Neuronal stem cell (in vitro differentiated cells): ENCODE data around the gene GALNS.

Source experiments
- DNase-seq: peaks from one replicate; pipeline ENCODE4 v3.0.0-alpha.2; 2013; ENCODE audit warnings: low spot score
- H2AFZ ChIP-seq: one replicate; pipeline ENCODE4 v1.6.1; 2013; ENCODE audit warnings: mild to moderate bottlenecking, low read length, inconsistent platforms
- H2AK5ac ChIP-seq: 2 replicates; pipeline ENCODE4 v1.6.1; 2013; ENCODE audit warnings: low read depth, mild to moderate bottlenecking, inconsistent platforms, low read length, moderate library complexity, mixed read lengths
- H2BK120ac ChIP-seq: 2 replicates; pipeline ENCODE4 v1.6.1; 2013; ENCODE audit warnings: low read depth, mild to moderate bottlenecking, inconsistent platforms, low read length, moderate library complexity, mixed read lengths
- H2BK12ac ChIP-seq: one replicate; pipeline ENCODE4 v1.6.1; 2013; ENCODE audit warnings: low read length, inconsistent platforms
- H2BK15ac ChIP-seq: 2 replicates; pipeline ENCODE4 v1.6.1; 2013; ENCODE audit warnings: mild to moderate bottlenecking, low read length, inconsistent platforms, mixed read lengths
- H2BK5ac ChIP-seq: one replicate; pipeline ENCODE4 v1.6.1; 2013; ENCODE audit warnings: inconsistent platforms, mild to moderate bottlenecking, low read length, moderate library complexity
- H3K14ac ChIP-seq: one replicate; pipeline ENCODE4 v1.6.1; 2013; ENCODE audit warnings: low read length, inconsistent platforms
- H3K18ac ChIP-seq: 2 replicates; pipeline ENCODE4 v1.6.1; 2013; ENCODE audit warnings: low read length, inconsistent platforms
- H3K23ac ChIP-seq: 2 replicates; pipeline ENCODE4 v1.6.1; 2013; ENCODE audit warnings: low read depth, mild to moderate bottlenecking, mixed read lengths, low read length, inconsistent platforms; ENCODE audit not compliant: poor library complexity
- H3K27ac ChIP-seq: replicated peaks from 3 replicates; pipeline ENCODE4 v1.5.1; 2013; ENCODE audit warnings: low read length, inconsistent platforms
- H3K27me3 ChIP-seq, 3 experiments: 2 replicates each; pipeline ENCODE4 v1.6.1; 2013; ENCODE audit warnings: low read length in 3 of 3, mild to moderate bottlenecking in 2 of 3, inconsistent platforms in 1 of 3, low read depth in 1 of 3, mixed read lengths in 1 of 3, moderate library complexity in 1 of 3; ENCODE audit not compliant: control insufficient read depth in 3 of 3, insufficient read depth in 3 of 3
- H3K36me3 ChIP-seq, 2 donors: replicated peaks in 1 of 2; 2 replicates each; pipeline ENCODE4 v1.6.1; 2013; ENCODE audit warnings: low read length in 2 of 2; ENCODE audit not compliant: control insufficient read depth in 2 of 2, insufficient read depth in 2 of 2
- H3K4ac ChIP-seq: 2 replicates; pipeline ENCODE4 v1.6.1; 2013; ENCODE audit warnings: inconsistent platforms, mild to moderate bottlenecking, low read length, moderate library complexity
- H3K4me1 ChIP-seq, 2 donors: 1 replicate in 1 of 2; 2 replicates in 1 of 2; pipeline ENCODE4 v1.6.1; 2013; ENCODE audit warnings: low read length in 2 of 2, low read depth in 1 of 2; ENCODE audit not compliant: control insufficient read depth in 2 of 2, insufficient read depth in 1 of 2
- H3K4me2 ChIP-seq: one replicate; pipeline ENCODE4 v1.6.1; 2013; ENCODE audit warnings: mild to moderate bottlenecking, low read length, inconsistent platforms; ENCODE audit not compliant: insufficient read depth, poor library complexity, severe bottlenecking
- H3K4me3 ChIP-seq, 2 donors: 2 replicates each; pipeline ENCODE4 v1.5.1; 2013; ENCODE audit warnings: low read length in 2 of 2, mild to moderate bottlenecking in 2 of 2, inconsistent platforms in 1 of 2, moderate library complexity in 1 of 2
- H3K79me1 ChIP-seq: one replicate; pipeline ENCODE4 v1.6.1; 2013; ENCODE audit warnings: low read depth, mild to moderate bottlenecking, inconsistent platforms, low read length, moderate library complexity
- H3K9ac ChIP-seq: one replicate; pipeline ENCODE4 v1.6.1; 2013; ENCODE audit warnings: mild to moderate bottlenecking, low read depth, low read length, inconsistent platforms; ENCODE audit not compliant: poor library complexity
- H3K9me3 ChIP-seq, 2 donors: replicated peaks in 1 of 2; 2 replicates each; pipeline versions ENCODE3 to v1.6.1; 2013; ENCODE audit warnings: low read length in 2 of 2, mild to moderate bottlenecking in 2 of 2, inconsistent platforms in 1 of 2, low read depth in 1 of 2, mixed read lengths in 1 of 2, moderate library complexity in 1 of 2; ENCODE audit not compliant: control insufficient read depth in 2 of 2, insufficient read depth in 1 of 2
- H4K8ac ChIP-seq: one replicate; pipeline ENCODE4 v1.6.1; 2013; ENCODE audit warnings: low read depth, mild to moderate bottlenecking, inconsistent platforms, low read length, moderate library complexity
- H4K91ac ChIP-seq: one replicate; pipeline ENCODE4 v1.6.1; 2013; ENCODE audit warnings: low read length, low read depth, mild to moderate bottlenecking, inconsistent platforms; ENCODE audit not compliant: poor library complexity
- WGBS, 2 donors: extraction: QIAGEN DNeasy Blood & Tissue Kit; methylation state at CpG; one replicate each; pipeline ENCODE4 v1.1.7; 2013; ENCODE audit warnings: missing lambda C conversion rate in 2 of 2, mixed read lengths in 1 of 2; ENCODE audit not compliant: insufficient read length in 2 of 2, insufficient replicate concordance in 1 of 2; ENCODE audit errors: extremely low coverage in 2 of 2; 5-methylcytosine and 5-hydroxymethylcytosine counted together

GALNS gene

GRCh38 chr16:88854306-88855111 lies 2.2 kb downstream of the GALNS start:
- no peaks in the 10 kb centered on the region for H3K27me3 ChIP-seq
- H3K27ac ChIP-seq = no peak overlapping the region
- H3K23ac ChIP-seq = peak overlapping the region; percentile 27

GRCh38 chr16:88853325-88853941 lies 3.3 kb downstream of the GALNS start:
- Histone ChIP-seq H3K36me3 (peaks cover 0 to 5% of the 10 kb centered on the region in 2 donors), H3K23ac (no peak overlapping the region), H3K18ac (no peak overlapping the region), H2AFZ (no peak overlapping the region), H2AK5ac (no peak overlapping the region), H3K9me3 (no peaks in the 10 kb centered on the region), H2BK12ac (no peak overlapping the region), H2BK5ac (no peak overlapping the region), H4K8ac (no peak overlapping the region), H3K79me1 (peaks cover 16% of the 10 kb centered on the region), H3K27ac (no peak overlapping the region), H3K14ac (no peak overlapping the region), H3K4me3 (no peak overlapping the region), H2BK15ac (no peak overlapping the region), H3K9ac (no peak overlapping the region), H3K4ac (no peak overlapping the region), H2BK120ac (no peak overlapping the region), H3K4me2 (no peak overlapping the region), H3K27me3 (no peaks in the 10 kb centered on the region), H3K4me1 (peaks cover 11 to 26% of the 10 kb centered on the region in 2 donors), H4K91ac (no peak overlapping the region)
- no peak for DNase-seq
- WGBS, 2 donors = no CpG with 5 or more reads among the region's 17 CpGs

More at GRCh38 chr16:88854306-88855111, 2.2 kb downstream of the GALNS start:
- Histone ChIP-seq H3K9me3 (no peaks in the 10 kb centered on the region), H3K36me3 (peaks cover 6 to 7% of the 10 kb centered on the region in 2 donors), H2BK15ac (no peak overlapping the region), H2BK5ac (no peak overlapping the region), H2BK120ac (no peak overlapping the region), H3K14ac (no peak overlapping the region), H3K18ac (no peak overlapping the region), H2AK5ac (no peak overlapping the region), H3K4me3 (no peak overlapping the region), H3K4me2 (no peak overlapping the region), H4K8ac (no peak overlapping the region), H3K4ac (no peak overlapping the region), H2AFZ (no peak overlapping the region), H3K4me1 (peaks cover 11 to 26% of the 10 kb centered on the region in 2 donors), H3K9ac (peak overlapping the region; percentile 34), H4K91ac (no peak overlapping the region), H3K79me1 (peaks cover 16% of the 10 kb centered on the region), H2BK12ac (no peak overlapping the region)
- no CpG with 5 or more reads among the region's 20 CpGs for WGBS, 2 donors
- DNase-seq = no peak

- H3K14ac ChIP-seq = no peak overlapping the region
- peak overlapping the region; percentile 9 for H3K9ac ChIP-seq
- peaks cover 0 to 8% of the 10 kb centered on the region in 2 donors for H3K36me3 ChIP-seq
- H4K8ac ChIP-seq = no peak overlapping the region
- no peak overlapping the region for H3K4me2 ChIP-seq
- H2AK5ac ChIP-seq = no peak overlapping the region
- no peak overlapping the region for H2BK15ac ChIP-seq
- no peaks in the 10 kb centered on the region for H3K27me3 ChIP-seq
- no peak for DNase-seq
- no peak overlapping the region for H4K91ac ChIP-seq
- H3K9me3 ChIP-seq = no peaks in the 10 kb centered on the region
- no peak overlapping the region for H2BK5ac ChIP-seq
- H2BK120ac ChIP-seq = no peak overlapping the region
- peaks cover 6 to 22% of the 10 kb centered on the region in 2 donors for H3K4me1 ChIP-seq
- H3K4me3 ChIP-seq = no peak overlapping the region
- no CpG with 5 or more reads among the region's 19 CpGs for WGBS, 2 donors
- no peak overlapping the region for H3K18ac ChIP-seq
- H3K4ac ChIP-seq = no peak overlapping the region
- H2BK12ac ChIP-seq = no peak overlapping the region
- no peak overlapping the region for H3K27ac ChIP-seq
- no peak overlapping the region for H2AFZ ChIP-seq
- H3K23ac ChIP-seq = no peak overlapping the region
- peaks cover 9% of the 10 kb centered on the region for H3K79me1 ChIP-seq
Measured at GRCh38 chr16:88851616-88852015, 5.1 kb downstream of the GALNS start.

GRCh38 chr16:88850531-88851199 lies 6.1 kb downstream of the GALNS start:
- no peak overlapping the region for H3K4me2 ChIP-seq
- no peak overlapping the region for H3K14ac ChIP-seq
- no peak overlapping the region for H2BK15ac ChIP-seq
- H2BK12ac ChIP-seq = no peak overlapping the region
- no peaks in the 10 kb centered on the region for H3K9me3 ChIP-seq
- H2BK5ac ChIP-seq = no peak overlapping the region
- H3K23ac ChIP-seq = no peak overlapping the region
- H2AFZ ChIP-seq = no peak overlapping the region
- no peak overlapping the region for H4K91ac ChIP-seq
- H3K79me1 ChIP-seq = peaks cover 6% of the 10 kb centered on the region
- H3K4me1 ChIP-seq = peaks cover 0 to 16% of the 10 kb centered on the region in 2 donors
- no CpG with 5 or more reads among the region's 33 CpGs for WGBS, 2 donors
- H3K27me3 ChIP-seq = no peaks in the 10 kb centered on the region
- H3K27ac ChIP-seq = no peak overlapping the region
- no peak overlapping the region for H2BK120ac ChIP-seq
- no peak overlapping the region for H3K18ac ChIP-seq
- H2AK5ac ChIP-seq = no peak overlapping the region
- peaks cover 0 to 8% of the 10 kb centered on the region in 2 donors for H3K36me3 ChIP-seq
- no peak for DNase-seq
- H3K4me3 ChIP-seq = no peak overlapping the region
- H3K4ac ChIP-seq = no peak overlapping the region
- no peak overlapping the region for H4K8ac ChIP-seq
- H3K9ac ChIP-seq = no peak overlapping the region
